Glomerular visceral epithelial cell (primary cell): ENCODE data around the gene PCDHGB4.
"Not testable (repeated sequence)": the region's sequence is repeated elsewhere in the genome, so short reads cannot be mapped to it uniquely, and the experiment has no call there.

ENCODE experiments used
- DNase-seq: peaks from one replicate; pipeline ENCODE4 v3.0.0-alpha.2; 2016; ENCODE audit errors: extremely low spot score

The PCDHGB4 gene

DNA sequence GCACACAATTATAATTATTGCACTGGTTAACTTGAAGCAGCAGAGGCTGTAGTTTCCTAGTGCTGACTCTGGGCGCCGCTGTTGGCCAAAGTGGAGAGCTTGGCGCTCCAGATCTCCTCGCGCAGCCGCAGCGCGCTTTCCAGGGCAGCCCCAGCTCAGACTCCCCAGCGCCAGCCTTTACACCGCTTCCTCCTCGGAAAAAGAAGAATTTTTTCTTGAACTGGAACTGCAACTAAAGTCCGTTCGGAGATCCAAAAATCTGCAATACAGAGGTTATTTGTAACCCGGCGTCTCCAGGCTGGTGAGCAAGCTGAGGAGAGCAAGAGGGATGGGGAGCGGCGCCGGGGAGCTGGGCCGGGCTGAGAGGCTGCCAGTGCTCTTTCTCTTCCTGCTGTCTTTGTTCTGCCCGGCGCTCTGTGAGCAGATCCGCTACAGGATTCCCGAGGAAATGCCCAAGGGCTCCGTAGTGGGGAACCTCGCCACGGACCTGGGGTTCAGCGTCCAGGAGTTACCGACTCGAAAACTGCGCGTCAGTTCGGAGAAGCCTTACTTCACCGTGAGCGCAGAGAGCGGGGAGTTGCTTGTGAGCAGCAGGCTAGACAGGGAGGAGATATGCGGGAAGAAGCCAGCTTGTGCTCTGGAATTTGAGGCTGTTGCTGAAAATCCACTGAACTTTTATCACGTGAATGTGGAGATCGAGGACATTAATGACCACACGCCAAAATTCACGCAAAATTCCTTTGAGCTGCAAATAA, at the start of gene PCDHGB4:
PCDHGB4 (plus strand) TSS at position 142 of the 755 bp plus-strand sequence; CDS start at position 329, 187 bp downstream.
- not testable (repeated sequence) for DNase-seq

DNA sequence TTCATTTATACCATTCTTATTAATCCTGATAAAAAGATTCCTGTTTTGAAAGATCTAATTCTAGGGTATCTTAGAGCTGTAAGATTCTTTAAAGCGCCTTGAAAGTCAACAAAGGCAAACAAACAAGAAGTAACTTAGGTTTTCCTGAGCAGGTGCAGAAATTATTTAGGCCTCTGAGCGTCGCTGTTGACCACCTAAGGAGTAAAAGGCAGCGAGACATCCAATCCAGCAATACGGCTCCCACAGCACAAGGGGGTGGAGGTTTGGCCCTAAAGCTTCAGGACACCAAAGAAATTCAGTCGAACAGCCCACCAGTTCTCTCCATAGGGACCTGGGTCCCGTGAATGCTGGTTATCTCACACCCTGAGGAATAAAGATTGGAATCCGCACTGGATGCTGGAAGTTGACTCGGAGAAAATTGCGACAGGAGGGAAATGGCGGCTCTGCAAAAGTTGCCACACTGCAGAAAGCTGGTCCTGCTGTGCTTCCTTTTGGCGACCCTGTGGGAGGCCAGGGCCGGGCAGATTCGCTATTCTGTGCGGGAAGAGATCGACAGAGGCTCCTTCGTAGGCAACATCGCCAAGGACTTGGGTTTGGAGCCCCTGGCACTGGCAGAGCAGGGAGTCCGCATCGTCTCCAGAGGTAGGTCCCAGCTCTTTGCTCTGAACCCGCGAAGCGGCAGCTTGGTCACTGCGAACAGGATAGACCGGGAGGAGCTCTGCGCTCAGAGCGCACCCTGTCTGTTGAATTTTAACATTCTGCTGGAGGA, 48.8 kb upstream of the PCDHGB4 start, which contains the start of gene PCDHGA2:
PCDHGA2 (plus strand) TSS at position 223 of the 769 bp plus-strand sequence.
- peak; percentile 28 for DNase-seq

DNA sequence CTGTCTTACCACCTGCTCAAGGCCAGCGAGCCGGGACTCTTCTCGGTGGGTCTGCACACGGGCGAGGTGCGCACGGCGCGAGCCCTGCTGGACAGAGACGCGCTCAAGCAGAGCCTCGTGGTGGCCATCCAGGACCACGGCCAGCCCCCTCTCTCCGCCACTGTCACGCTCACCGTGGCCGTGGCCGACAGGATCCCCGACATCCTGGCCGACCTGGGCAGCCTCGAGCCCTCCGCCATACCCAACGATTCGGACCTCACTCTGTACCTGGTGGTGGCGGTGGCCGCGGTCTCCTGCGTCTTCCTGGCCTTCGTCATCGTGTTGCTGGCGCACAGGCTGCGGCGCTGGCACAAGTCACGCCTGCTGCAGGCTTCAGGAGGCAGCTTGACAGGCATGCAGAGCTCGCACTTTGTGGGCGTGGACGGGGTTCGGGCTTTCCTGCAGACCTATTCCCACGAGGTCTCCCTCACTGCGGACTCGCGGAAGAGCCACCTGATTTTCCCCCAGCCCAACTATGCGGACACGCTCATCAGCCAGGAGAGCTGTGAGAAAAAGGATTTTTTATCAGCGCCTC, 46.6 kb upstream of the PCDHGB4 start:
- DNase-seq = not testable (repeated sequence)

DNA sequence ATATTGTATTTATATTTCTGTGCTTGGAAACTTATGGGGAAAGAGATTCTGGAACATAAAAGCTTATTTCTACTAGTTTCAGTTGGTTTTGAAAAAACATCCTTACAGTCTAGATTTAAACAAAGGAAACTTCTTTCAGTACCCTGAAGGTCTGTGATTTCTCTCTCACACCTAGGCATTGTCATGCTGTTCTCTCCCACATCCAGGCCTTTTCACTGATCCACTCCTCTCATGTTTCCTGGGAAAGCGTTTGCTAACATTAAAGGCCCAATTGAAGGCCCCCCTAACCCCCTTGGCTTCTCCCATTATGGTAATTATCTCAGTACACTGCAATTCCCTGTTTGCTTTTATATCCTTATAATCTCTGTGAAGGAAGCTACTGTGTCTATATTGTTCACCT, 44.7 kb upstream of the PCDHGB4 start:
- DNase-seq = no peak

DNA sequence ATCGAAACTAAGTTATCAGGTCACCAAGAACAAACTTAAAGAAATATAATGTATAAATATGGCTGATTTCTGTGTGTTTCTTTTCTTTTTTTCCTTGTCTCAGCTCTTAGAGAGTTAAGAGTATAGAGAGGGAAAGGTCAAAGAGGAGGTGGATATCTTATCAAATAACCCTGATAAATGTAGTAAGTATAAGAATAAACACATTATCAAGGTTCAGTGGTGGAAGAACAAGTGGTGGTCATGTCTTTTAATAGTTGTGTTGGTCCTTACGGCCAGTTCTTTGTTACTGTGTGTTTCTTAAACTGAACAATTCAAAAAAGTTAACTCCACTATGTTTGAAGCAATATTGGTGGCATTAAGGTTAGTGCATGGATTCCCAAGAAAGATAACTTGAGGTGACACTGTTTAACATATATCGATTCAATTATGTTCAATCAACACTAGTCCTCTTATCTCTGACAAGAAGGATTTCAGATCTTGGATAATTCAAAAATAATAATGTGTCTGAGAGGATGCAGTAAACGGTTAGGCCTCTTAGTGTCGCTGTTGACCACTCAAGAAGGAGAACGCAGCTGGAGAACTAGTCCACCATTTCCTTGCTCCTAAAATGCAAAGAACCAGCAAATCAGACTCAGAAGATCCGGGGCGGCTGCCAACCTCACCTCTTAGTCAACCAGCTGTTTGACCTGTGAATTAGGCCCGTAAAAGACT, 44.1 kb upstream of the PCDHGB4 start, which contains the start of gene PCDHGA3:
PCDHGA3 (plus strand) TSS at position 588 of the 711 bp plus-strand sequence. CDS start 205 bp downstream, outside the sequence.
- DNase-seq = peak; percentile 61

DNA sequence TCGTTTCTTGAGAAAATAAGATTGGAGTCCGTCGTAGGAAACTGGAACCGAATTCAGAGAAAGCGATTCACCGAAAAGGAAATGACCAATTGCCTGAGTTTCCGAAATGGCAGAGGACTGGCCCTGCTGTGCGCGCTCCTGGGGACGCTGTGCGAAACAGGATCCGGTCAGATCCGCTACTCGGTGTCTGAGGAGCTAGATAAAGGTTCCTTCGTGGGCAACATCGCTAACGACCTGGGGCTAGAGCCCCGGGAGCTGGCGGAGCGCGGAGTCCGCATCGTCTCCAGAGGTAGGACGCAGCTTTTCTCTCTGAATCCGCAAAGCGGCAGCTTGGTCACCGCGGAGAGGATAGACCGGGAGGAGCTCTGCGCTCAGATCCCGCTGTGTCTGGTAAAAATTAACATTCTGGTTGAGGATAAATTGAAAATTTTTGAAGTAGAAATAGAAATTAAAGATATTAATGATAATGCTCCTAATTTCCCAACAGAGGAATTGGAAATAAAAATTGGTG, 43.5 kb upstream of the PCDHGB4 start:
- no peak for DNase-seq

DNA sequence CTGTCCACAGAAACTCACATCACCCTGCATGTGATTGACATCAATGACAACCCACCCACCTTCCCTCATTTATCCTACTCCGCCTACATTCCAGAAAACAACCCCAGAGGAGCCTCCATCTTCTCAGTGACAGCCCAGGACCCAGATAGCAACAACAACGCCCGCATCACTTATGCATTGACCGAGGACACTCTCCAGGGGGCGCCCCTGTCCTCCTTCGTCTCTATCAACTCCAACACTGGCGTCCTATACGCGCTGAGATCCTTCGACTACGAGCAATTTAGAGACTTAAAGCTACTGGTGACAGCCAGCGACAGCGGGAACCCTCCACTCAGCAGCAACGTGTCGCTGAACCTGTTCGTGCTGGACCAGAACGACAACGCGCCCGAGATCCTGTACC, 42.2 kb upstream of the PCDHGB4 start:
- no peak for DNase-seq

DNA sequence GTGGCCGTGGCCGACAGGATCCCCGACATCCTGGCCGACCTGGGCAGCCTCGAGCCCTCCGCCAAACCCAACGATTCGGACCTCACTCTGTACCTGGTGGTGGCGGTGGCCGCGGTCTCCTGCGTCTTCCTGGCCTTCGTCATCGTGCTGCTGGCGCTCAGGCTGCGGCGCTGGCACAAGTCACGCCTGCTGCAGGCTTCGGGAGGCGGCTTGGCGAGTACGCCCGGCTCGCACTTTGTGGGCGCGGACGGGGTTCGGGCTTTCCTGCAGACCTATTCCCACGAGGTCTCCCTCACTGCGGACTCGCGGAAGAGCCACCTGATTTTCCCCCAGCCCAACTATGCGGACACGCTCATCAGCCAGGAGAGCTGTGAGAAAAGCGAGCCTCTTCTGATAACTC, 41.5 kb upstream of the PCDHGB4 start:
- not testable (repeated sequence) for DNase-seq

DNA sequence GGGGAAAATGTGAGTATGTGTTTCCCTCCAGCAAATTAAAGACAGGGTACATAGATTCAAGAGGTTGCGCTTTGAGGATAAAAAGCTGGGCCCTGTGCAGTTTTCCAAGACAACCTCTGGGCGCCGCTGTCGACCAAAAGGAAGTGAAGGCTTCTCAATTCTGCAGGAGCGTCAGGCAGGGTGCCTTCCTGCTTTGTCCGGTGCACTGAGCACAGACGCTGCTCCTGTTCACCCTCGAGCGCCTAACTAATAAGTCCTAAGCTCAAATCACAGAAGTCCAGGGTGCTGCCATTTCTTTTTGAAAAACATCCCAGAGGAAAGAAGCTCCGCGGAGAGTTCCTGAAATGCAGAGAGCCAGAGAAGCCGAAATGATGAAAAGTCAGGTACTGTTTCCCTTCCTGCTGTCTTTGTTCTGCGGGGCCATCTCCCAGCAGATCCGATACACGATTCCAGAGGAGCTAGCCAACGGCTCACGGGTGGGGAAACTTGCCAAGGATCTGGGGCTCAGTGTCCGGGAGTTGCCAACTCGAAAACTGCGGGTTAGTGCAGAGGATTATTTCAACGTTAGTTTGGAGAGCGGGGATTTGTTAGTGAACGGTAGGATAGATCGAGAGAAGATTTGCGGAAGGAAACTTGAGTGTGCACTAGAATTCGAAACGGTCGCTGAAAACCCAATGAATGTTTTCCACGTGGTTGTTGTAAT, 37.4 kb upstream of the PCDHGB4 start, which contains the start of gene PCDHGB1:
PCDHGB1 (plus strand) TSS at position 183 of the 703 bp plus-strand sequence; CDS start at position 345, 162 bp downstream.
- peak; percentile 59 for DNase-seq

DNA sequence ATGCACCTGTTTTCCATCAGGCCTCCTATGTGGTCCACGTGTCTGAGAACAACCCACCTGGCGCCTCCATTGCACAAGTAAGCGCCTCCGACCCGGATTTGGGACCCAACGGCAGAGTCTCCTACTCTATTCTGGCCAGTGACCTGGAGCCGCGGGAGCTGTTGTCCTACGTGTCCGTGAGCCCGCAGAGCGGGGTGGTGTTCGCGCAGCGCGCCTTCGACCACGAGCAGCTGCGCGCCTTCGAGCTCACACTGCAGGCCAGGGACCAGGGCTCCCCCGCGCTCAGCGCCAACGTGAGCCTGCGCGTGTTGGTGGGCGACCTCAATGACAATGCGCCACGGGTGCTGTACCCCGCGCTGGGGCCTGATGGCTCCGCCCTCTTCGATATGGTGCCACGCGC, 35.9 kb upstream of the PCDHGB4 start:
- no peak for DNase-seq

DNA sequence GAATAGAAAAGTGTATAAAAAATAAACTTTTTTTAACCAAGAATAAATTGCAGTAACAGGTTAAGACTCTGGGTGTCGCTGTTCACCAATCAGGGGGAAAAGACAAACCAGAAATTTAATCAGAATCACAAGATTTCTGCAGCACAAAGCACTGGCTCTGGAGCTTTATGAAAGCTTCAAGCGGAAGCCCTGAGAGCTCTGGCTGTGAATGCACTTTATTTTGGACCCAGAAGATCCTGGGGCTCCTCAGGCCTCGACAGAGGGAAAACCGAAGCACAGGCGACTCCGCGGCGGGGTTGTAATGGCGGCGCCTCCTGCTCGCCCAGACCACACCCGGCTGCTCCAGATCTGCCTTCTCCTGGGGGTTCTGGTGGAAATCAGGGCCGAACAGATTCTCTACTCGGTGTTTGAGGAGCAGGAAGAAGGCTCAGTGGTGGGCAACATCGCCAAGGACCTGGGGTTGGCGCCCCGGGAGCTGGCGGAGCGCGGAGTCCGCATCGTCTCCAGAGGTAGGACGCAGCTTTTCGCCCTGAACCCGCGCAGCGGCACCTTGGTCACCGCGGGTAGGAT, 32.5 kb upstream of the PCDHGB4 start, which contains the start of gene PCDHGA4:
PCDHGA4 (plus strand) TSS at position 122 of the 570 bp plus-strand sequence; CDS start at position 209, 87 bp downstream.
- no peak for DNase-seq

DNA sequence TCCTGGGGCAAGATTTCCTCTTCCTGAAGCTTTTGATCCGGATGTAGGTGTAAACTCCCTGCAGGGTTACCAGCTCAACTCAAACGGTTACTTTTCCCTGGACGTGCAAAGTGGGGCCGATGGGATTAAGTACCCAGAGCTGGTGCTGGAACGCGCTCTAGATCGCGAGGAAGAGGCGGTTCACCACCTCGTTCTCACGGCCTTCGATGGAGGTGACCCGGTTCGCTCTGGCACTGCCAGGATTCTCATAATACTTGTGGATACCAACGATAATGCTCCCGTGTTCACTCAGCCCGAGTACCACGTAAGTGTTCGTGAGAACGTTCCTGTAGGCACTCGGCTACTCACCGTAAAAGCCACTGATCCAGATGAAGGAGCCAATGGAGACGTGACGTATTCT, 31.9 kb upstream of the PCDHGB4 start:
- DNase-seq = no peak

DNA sequence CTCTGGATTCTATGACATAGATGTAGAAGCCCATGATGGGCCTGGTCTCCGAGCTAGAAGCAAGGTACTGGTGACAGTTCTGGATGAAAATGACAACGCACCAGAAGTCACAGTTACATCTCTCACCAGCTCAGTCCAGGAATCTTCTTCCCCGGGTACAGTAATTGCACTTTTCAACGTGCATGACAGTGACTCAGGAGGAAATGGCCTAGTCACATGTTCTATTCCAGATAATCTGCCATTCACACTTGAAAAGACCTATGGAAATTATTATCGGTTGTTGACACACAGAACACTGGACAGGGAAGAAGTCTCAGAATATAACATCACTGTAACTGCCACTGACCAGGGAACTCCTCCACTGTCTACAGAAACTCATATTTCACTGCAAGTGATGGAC, 31.4 kb upstream of the PCDHGB4 start:
- DNase-seq = no peak

DNA sequence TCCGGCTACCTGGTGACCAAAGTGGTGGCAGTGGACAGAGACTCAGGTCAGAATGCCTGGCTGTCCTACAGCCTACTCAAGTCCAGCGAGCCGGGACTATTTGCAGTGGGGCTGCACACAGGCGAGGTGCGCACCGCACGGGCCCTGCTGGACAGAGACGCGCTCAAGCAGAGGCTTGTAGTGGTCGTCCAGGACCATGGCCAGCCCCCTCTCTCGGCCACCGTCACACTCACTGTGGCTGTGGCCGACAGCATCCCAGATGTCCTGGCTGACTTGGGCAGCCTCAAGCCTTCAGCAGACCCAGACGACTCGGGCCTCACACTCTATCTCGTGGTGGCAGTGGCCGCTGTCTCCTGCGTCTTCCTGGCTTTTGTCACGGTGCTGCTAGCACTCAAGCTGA, 30.5 kb upstream of the PCDHGB4 start:
- DNase-seq = no peak

DNA sequence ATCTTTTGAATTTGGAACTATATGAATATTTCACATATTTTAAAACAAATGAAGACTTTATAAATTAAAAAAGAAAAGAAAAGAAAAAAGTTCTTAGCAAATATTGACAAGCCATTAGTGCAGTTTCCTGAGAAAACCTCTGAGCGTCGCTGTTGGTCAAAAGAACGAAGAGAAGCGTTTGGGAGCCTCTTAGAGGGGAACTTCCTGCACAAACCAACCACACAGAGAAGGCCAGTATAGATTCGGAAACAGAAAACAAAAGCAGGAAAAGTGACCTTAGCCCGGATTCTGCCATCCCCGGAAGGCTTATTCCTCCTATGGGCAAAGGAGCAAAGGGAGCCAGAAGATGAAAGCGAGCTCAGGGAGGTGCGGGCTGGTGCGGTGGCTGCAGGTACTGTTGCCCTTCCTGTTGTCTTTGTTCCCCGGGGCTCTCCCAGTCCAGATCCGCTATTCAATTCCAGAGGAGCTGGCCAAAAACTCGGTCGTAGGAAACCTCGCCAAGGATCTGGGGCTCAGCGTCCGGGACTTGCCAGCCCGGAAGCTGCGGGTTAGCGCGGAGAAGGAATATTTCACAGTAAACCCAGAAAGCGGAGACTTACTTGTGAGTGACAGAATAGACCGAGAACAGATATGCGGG, 27.6 kb upstream of the PCDHGB4 start, which contains the start of gene PCDHGB2:
PCDHGB2 (plus strand) TSS at position 205 of the 637 bp plus-strand sequence; CDS start at position 347, 142 bp downstream.
- no peak for DNase-seq

DNA sequence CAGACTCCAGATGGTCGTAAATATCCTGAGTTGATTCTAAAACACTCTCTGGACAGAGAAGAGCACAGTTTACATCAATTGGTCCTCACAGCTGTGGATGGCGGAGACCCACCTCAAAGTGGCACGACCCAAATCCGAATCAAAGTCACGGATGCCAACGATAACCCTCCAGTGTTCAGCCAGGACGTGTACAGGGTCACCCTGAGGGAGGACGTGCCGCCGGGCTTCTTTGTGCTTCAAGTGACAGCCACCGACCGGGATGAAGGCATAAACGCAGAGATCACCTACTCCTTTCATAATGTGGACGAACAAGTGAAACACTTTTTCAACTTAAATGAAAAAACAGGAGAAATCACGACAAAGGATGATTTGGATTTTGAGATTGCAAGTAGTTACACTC, 26.8 kb upstream of the PCDHGB4 start:
- no peak for DNase-seq

DNA sequence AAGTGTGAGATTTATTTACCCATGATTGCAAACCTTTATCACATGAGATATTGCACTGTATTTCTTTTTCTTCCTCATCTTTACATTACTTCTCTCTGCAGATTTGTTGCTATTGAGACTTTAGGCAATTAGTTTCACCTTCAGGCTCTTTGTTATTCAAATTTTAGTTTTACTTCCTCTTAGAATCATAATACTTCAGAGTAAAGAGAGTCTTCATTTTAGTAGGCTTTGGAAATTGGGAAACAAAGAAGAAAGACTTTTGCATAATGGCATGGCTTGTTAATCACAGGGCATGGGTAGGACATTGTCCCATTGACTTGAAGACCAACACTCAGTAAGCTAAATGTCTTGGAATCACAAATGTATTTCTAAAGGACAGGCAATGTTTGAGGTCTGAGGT, 24.8 kb upstream of the PCDHGB4 start:
- no peak for DNase-seq

DNA sequence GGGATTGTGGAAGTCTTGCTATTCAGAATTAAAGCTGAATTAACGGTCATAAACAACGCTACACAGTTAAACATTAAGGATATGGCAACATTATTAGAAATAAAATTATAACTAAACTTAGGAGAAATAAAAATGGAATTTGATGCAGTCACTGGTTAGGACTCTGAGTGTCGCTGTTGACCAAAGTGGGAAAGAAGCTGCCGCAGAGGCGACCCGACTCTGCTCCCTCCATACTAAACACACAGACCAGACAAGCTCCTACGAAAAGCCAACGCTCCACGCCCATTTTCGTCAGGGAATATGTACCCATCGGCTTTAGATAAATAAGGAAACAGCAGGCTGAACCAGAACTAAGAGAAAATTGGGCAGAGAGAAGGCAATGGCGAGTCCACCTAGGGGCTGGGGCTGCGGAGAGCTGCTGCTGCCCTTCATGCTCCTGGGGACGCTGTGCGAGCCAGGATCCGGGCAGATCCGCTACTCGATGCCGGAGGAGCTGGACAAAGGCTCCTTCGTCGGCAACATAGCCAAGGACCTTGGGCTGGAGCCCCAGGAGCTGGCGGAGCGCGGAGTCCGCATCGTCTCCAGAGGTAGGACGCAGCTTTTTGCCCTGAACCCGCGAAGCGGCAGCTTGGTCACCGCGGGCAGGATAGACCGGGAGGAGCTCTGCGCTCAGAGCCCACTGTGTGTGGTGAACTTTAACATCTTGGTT, 23.4 kb upstream of the PCDHGB4 start, which contains the start of gene PCDHGA5:
PCDHGA5 (plus strand) TSS at position 211 of the 709 bp plus-strand sequence; CDS start at position 380, 169 bp downstream.
- DNase-seq = no peak
